ENCODE data around the gene BCL7A. TPM values are rescaled to one million over a fixed set of nuclear protein-coding genes. Genes with fewer than 3 reads are reported as not detected.

Gene BCL7A
- total and polyA plus RNA-seq, 9 of the 15 experiments (the other 6 are each of a cell fraction or from before 2014, with no cell fraction given), result 0.25 to 21.9 (median 14.9) TPM

DNA sequence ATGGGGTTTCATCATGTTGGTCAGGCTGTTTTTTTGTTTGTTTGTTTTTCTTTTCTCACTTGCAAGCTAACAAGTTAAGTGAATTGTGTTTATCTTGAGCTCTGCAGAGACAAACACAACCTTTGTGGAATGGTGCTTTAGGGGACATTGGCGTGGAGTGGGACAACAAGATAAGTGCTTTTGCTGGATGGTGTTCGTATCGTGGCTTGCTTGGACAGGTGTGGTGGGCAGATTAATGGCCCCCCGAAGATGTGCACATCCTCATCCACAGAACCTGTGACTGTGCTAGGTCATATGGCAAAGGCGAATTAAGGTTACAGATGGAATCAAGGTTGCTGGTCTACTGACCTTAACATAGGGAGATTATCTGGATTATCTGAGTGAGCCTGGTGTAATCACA is 63.9 kb downstream of the BCL7A start (continued):
- TF ChIP-seq PTRF (tag; IDR thresholded peaks at IDR 0.05) (no peak), ZNF24 (IDR thresholded peaks at IDR 0.05) (no peak), KAT7 (CRISPR knock-in tag; IDR thresholded peaks at IDR 0.05; ENCODE audit: borderline replicate concordance) (no peak), USF2 (CRISPR knock-in tag; IDR thresholded peaks at IDR 0.05) (no peak), GMEB1 (CRISPR knock-in tag; IDR thresholded peaks at IDR 0.05) (no peak), TCF3 (CRISPR knock-in tag; IDR thresholded peaks at IDR 0.05) (peak; percentile 88), ZNF707 (CRISPR knock-in tag; conservative IDR thresholded peaks at IDR 0.05) (no peak), ZNF165 (CRISPR knock-in tag; IDR thresholded peaks at IDR 0.05; ENCODE audit: borderline replicate concordance) (no peak), ZKSCAN8 (CRISPR knock-in tag; IDR thresholded peaks at IDR 0.05) (no peak), SMARCE1 (IDR thresholded peaks at IDR 0.05) (0 out of 2 replicates have a peak, but pooled peaks have one; percentile 28), TAF7 (tag; IDR thresholded peaks at IDR 0.05) (no peak), KLF10 (CRISPR knock-in tag; IDR thresholded peaks at IDR 0.05) (no peak), NONO (IDR thresholded peaks at IDR 0.05; ENCODE audit: low read depth in 2 of 2, low read length in 1 of 2) (no peak), CBFA2T2 (conservative IDR thresholded peaks at IDR 0.05) (peak; percentile 79), ARID2 (IDR thresholded peaks at IDR 0.05) (no peak), HLTF (IDR thresholded peaks at IDR 0.05) (no peak), IFI16 (CRISPR knock-in tag; IDR thresholded peaks at IDR 0.05) (no peak), PHB (CRISPR knock-in tag; IDR thresholded peaks at IDR 0.05) (no peak), ATF7 (IDR thresholded peaks at IDR 0.05) (no peak), ZFPM2 (CRISPR knock-in tag; IDR thresholded peaks at IDR 0.05) (no peak), SOX6 (IDR thresholded peaks at IDR 0.05) (peak; percentile 52; the same call in 1 of the 2 replicates), MAFG (tag; conservative IDR thresholded peaks at IDR 0.05) (no peak), FOXK1 (CRISPR knock-in tag; IDR thresholded peaks at IDR 0.05; ENCODE audit: borderline replicate concordance) (no peak), SP2 (IDR thresholded peaks at IDR 0.05; ENCODE audit: extremely low read depth, low read depth, low read length, poor library complexity, severe bottlenecking) (no peak), FIP1L1 (IDR thresholded peaks at IDR 0.05; ENCODE audit: low read depth, low read length, poor library complexity, severe bottlenecking) (no peak)
- TF ChIP-seq, protein P1, sequence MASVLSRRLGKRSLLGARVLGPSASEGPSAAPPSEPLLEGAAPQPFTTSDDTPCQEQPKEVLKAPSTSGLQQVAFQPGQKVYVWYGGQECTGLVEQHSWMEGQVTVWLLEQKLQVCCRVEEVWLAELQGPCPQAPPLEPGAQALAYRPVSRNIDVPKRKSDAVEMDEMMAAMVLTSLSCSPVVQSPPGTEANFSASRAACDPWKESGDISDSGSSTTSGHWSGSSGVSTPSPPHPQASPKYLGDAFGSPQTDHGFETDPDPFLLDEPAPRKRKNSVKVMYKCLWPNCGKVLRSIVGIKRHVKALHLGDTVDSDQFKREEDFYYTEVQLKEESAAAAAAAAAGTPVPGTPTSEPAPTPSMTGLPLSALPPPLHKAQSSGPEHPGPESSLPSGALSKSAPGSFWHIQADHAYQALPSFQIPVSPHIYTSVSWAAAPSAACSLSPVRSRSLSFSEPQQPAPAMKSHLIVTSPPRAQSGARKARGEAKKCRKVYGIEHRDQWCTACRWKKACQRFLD (CRISPR knock-in tag; IDR thresholded peaks at IDR 0.05), result no peak
- TF ChIP-seq, protein P2, sequence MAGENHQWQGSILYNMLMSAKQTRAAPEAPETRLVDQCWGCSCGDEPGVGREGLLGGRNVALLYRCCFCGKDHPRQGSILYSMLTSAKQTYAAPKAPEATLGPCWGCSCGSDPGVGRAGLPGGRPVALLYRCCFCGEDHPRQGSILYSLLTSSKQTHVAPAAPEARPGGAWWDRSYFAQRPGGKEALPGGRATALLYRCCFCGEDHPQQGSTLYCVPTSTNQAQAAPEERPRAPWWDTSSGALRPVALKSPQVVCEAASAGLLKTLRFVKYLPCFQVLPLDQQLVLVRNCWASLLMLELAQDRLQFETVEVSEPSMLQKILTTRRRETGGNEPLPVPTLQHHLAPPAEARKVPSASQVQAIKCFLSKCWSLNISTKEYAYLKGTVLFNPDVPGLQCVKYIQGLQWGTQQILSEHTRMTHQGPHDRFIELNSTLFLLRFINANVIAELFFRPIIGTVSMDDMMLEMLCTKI (IDR thresholded peaks at IDR 0.05; ENCODE audit: partially characterized antibody), result no peak
